Endothelial cell of umbilical vein (primary cell): ENCODE data around the gene CCDC38. TPM values are rescaled to one million over a fixed set of nuclear protein-coding genes. Genes with fewer than 3 reads are reported as not detected.

Source experiments
- BruUV-seq: library from RNA; stranded (reverse); fragments of 400-500 nt; replicated peaks from 2 replicates; lab custom pipeline; 2021; lab: Mats Ljungman, UMichigan
- CTCF ChIA-PET: fragments of 300-600, 350-600 bp; sonication (Branson Sonifier 250); formaldehyde crosslinking; loops from one replicate; lab custom pipeline; 2021; ENCODE audit warnings: antibody characterized with exemption, inconsistent platforms; lab: Charles Lee
- POLR2A ChIA-PET: fragments of 300-600, 350-600 bp; sonication (Branson Sonifier 250); formaldehyde crosslinking; loops from one replicate; lab custom pipeline; 2021; ENCODE audit warnings: antibody characterized with exemption, inconsistent platforms; lab: Charles Lee
- DNase-seq: peaks from one replicate; pipeline ENCODE4 v3.0.0-alpha.2; 2011; ENCODE audit warnings: low read depth, low spot score
- FAIRE-seq: peaks from 2 replicates; lab custom pipeline; 2011; peaks lifted over from hg19 to GRCh38; lab: Jason Lieb, UNC
- H2AFZ ChIP-seq: 2 replicates; pipeline ENCODE4 v1.6.0; 2012; ENCODE audit warnings: low read depth, low read length, control low read depth, inconsistent platforms
- H3K27ac ChIP-seq: 2 replicates; pipeline ENCODE4 v1.5.1; 2011; ENCODE audit warnings: low read depth, mild to moderate bottlenecking, control low read depth, low read length, moderate library complexity; ENCODE audit not compliant: insufficient read depth
- H3K27me3 ChIP-seq, 2 experiments: 2 replicates each; pipeline versions ENCODE4 v1.6.0 to v1.6.1; 2011; ENCODE audit warnings: low read length in 2 of 2, mixed read lengths in 1 of 2; ENCODE audit not compliant: control insufficient read depth in 2 of 2, insufficient read depth in 2 of 2
- H3K36me3 ChIP-seq, 2 experiments: 2 replicates in 1 of 2; 3 replicates in 1 of 2; pipeline ENCODE4 v1.5.1; 2011; ENCODE audit warnings: low read length in 2 of 2, mild to moderate bottlenecking in 1 of 2, moderate library complexity in 1 of 2; ENCODE audit not compliant: control insufficient read depth in 2 of 2, insufficient read depth in 2 of 2; ENCODE audit errors: extremely low read depth in 1 of 2
- H3K4me1 ChIP-seq: 3 replicates; pipeline ENCODE4 v1.5.1; 2011; ENCODE audit warnings: mild to moderate bottlenecking, low read length; ENCODE audit not compliant: control insufficient read depth, insufficient read depth; ENCODE audit errors: extremely low read depth
- H3K4me2 ChIP-seq: 2 replicates; pipeline ENCODE4 v1.6.1; 2011; ENCODE audit warnings: low read length, control low read depth, mixed read lengths; ENCODE audit not compliant: insufficient read depth
- H3K4me3 ChIP-seq, 3 experiments: fragments of 200-600 bp in 1 of 3; sonication (generic), shearing (Covaris generic) in 1 of 3; replicated peaks in 1 of 3; 2 replicates each; pipeline ENCODE4 v1.5.1; 2011 to 2016; ENCODE audit warnings: control low read depth in 3 of 3, low read length in 3 of 3, mild to moderate bottlenecking in 2 of 3, inconsistent platforms in 1 of 3, low read depth in 1 of 3, moderate library complexity in 1 of 3; ENCODE audit not compliant: insufficient read depth in 1 of 3
- H3K79me2 ChIP-seq: 2 replicates; pipeline ENCODE4 v1.6.0; 2012; ENCODE audit warnings: low read length, inconsistent platforms; ENCODE audit not compliant: control insufficient read depth, insufficient read depth
- H3K9ac ChIP-seq: replicated peaks from 2 replicates; pipeline ENCODE3; 2011; ENCODE audit warnings: low read length, control low read depth; ENCODE audit not compliant: insufficient read depth; ENCODE audit errors: extremely low read depth
- H3K9me1 ChIP-seq: replicated peaks from 3 replicates; pipeline ENCODE4 v1.6.0; 2011; ENCODE audit warnings: mild to moderate bottlenecking, low read length; ENCODE audit not compliant: control insufficient read depth, insufficient read depth; ENCODE audit errors: extremely low read depth
- H3K9me3 ChIP-seq: replicated peaks from 2 replicates; pipeline ENCODE4 v1.5.1; 2012; ENCODE audit warnings: low read length, inconsistent platforms; ENCODE audit not compliant: control insufficient read depth, insufficient read depth
- H4K20me1 ChIP-seq: replicated peaks from 2 replicates; pipeline ENCODE3; 2011; ENCODE audit warnings: mild to moderate bottlenecking, low read length; ENCODE audit not compliant: control insufficient read depth, insufficient read depth; ENCODE audit errors: extremely low read depth
- EZH2 ChIP-seq: IDR thresholded peaks from 2 replicates; pipeline ENCODE4 v1.6.1; 2012; ENCODE audit warnings: borderline replicate concordance, low read depth, mild to moderate bottlenecking, moderate library complexity, low read length, inconsistent platforms; ENCODE audit not compliant: severe bottlenecking
- FOS ChIP-seq: IDR thresholded peaks from 2 replicates; pipeline ENCODE4 v1.6.1; 2011; ENCODE audit warnings: mild to moderate bottlenecking, low read length, moderate library complexity, borderline replicate concordance; ENCODE audit not compliant: insufficient read depth
- GATA2 ChIP-seq: IDR thresholded peaks from 2 replicates; pipeline ENCODE4 v1.7.0; 2011; ENCODE audit warnings: low read depth, mild to moderate bottlenecking, moderate library complexity, mixed read lengths, low read length; ENCODE audit not compliant: insufficient read length, insufficient read depth
- JUN ChIP-seq: IDR thresholded peaks from 2 replicates; pipeline ENCODE4 v1.6.1; 2011; ENCODE audit warnings: borderline replicate concordance, low read depth; ENCODE audit not compliant: insufficient read length, insufficient read depth
- MAX ChIP-seq: IDR thresholded peaks from 2 replicates; pipeline ENCODE4 v1.6.1; 2011; ENCODE audit not compliant: insufficient read depth, insufficient read length
- MYC ChIP-seq: IDR thresholded peaks from one replicate; pipeline ENCODE4 v1.6.1; 2011; ENCODE audit warnings: mild to moderate bottlenecking, low read depth, low read length
- POLR2A ChIP-seq: IDR thresholded peaks from 2 replicates; pipeline ENCODE4 v1.6.1; 2012; ENCODE audit warnings: low read depth, mild to moderate bottlenecking, control low read depth, low read length
- POLR2AphosphoS5 ChIP-seq: IDR thresholded peaks from 2 replicates; pipeline ENCODE4 v1.6.1; 2012; ENCODE audit warnings: low read depth, mild to moderate bottlenecking, control low read depth, low read length, moderate library complexity; ENCODE audit not compliant: insufficient read depth
- dilution Hi-C: fragments of 300-500 bp; cut with MboI; formaldehyde crosslinking; loops from one replicate; pipeline ENCODE4 v1.15.0; 2019; ENCODE audit warnings: low sequenced_read_pairs; ENCODE audit not compliant: extremely low pct_ligation_motif_present
- intact Hi-C: fragments of 100-400 bp; cut with micrococcal nuclease; formaldehyde crosslinking; loops from one replicate; pipeline ENCODE4 v1.10.0; 2022
- polyA plus RNA-seq, 4 experiments: library from polyadenylated mRNA; depleted of rRNA in 3 of 4; stranded (reverse) in 3 of 4; unstranded in 1 of 4; fragments of >200 nt; gene quantifications; 2 replicates each; pipeline versions ENCODE4 v1.2.1 to v1.2.3, GENCODE V29; 2011 to 2012; ENCODE audit warnings: missing spikeins in 1 of 4
- total RNA-seq: library from RNA; stranded (reverse); gene quantifications from 2 replicates; pipeline ENCODE4 v1.2.3, GENCODE V29; 2021
- TF ChIP-seq, protein P1 (sequence below), 2 donors: IDR thresholded peaks; 1 replicate in 1 of 2; 2 replicates in 1 of 2; pipeline ENCODE4 v1.5.1; 2011; ENCODE audit warnings: low read length in 2 of 2, mild to moderate bottlenecking in 2 of 2, moderate library complexity in 2 of 2, control low read depth in 1 of 2, inconsistent platforms in 1 of 2, low read depth in 1 of 2; ENCODE audit not compliant: insufficient read depth in 1 of 2; ENCODE audit errors: extremely low read depth in 1 of 2

The CCDC38 gene
- total and polyA plus RNA-seq, 2 donors (not counting 3 experiments of a cell fraction or from before 2014, with no cell fraction given): not detected

GRCh38 chr12:95857799-95858198 lies 84.6 kb downstream of the CCDC38 start:
- no peaks in the 10 kb centered on the region for H4K20me1 ChIP-seq
- H3K27me3 ChIP-seq: peaks cover 0 to 4% of the 10 kb centered on the region in 2 experiments
- no peak overlapping the region for H3K4me3 ChIP-seq
- H3K79me2 ChIP-seq: peaks cover 38% of the 10 kb centered on the region
- no peak for DNase-seq
- no TSS peak for BruUV-seq
- H3K9me3 ChIP-seq: no peaks in the 10 kb centered on the region
- dilution Hi-C loops (no loop called here), intact Hi-C loops (no loop called here)
- no peaks in the 10 kb centered on the region for H3K9me1 ChIP-seq
- ChIA-PET POLR2A (no interaction called here), CTCF (no interaction called here)
- H3K27ac ChIP-seq: no peak overlapping the region
- H3K9ac ChIP-seq: no peak overlapping the region
- peak overlapping the region; percentile 84 for H2AFZ ChIP-seq
- peaks cover 0 to 4% of the 10 kb centered on the region in 2 experiments for H3K36me3 ChIP-seq
- H3K4me1 ChIP-seq: peaks cover 16% of the 10 kb centered on the region
- no peak for TF ChIP-seq MYC
- no peak for TF ChIP-seq MAX
- no peak for TF ChIP-seq POLR2A
- TF ChIP-seq, protein P1, sequence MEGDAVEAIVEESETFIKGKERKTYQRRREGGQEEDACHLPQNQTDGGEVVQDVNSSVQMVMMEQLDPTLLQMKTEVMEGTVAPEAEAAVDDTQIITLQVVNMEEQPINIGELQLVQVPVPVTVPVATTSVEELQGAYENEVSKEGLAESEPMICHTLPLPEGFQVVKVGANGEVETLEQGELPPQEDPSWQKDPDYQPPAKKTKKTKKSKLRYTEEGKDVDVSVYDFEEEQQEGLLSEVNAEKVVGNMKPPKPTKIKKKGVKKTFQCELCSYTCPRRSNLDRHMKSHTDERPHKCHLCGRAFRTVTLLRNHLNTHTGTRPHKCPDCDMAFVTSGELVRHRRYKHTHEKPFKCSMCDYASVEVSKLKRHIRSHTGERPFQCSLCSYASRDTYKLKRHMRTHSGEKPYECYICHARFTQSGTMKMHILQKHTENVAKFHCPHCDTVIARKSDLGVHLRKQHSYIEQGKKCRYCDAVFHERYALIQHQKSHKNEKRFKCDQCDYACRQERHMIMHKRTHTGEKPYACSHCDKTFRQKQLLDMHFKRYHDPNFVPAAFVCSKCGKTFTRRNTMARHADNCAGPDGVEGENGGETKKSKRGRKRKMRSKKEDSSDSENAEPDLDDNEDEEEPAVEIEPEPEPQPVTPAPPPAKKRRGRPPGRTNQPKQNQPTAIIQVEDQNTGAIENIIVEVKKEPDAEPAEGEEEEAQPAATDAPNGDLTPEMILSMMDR (IDR thresholded peaks at IDR 0.05; ENCODE audit: extremely low read depth in 1 of 2, insufficient read depth in 1 of 2, low read depth in 1 of 2, low read length in 2 of 2): no peak
- TF ChIP-seq FOS: no peak
- TF ChIP-seq POLR2AphosphoS5: no peak
- no peak for TF ChIP-seq JUN
- no peak for TF ChIP-seq GATA2
- no peak for TF ChIP-seq EZH2
- peak overlapping the region; percentile 66 for H3K4me2 ChIP-seq
- FAIRE-seq: no peak
